IPS-15b (cell line): Measurements from ENCODE around the gene GALNT10.

ENCODE experiments used
- H3K27me3 ChIP-seq: one replicate; pipeline ENCODE4 v1.6.1; 2013; ENCODE audit warnings: low read length; ENCODE audit not compliant: control insufficient read depth, insufficient read depth
- H3K36me3 ChIP-seq: one replicate; pipeline ENCODE4 v1.6.1; 2013; ENCODE audit warnings: low read length; ENCODE audit not compliant: control insufficient read depth, insufficient read depth
- H3K4me1 ChIP-seq: one replicate; pipeline ENCODE4 v1.6.1; 2013; ENCODE audit warnings: mild to moderate bottlenecking, low read length; ENCODE audit not compliant: control insufficient read depth, insufficient read depth
- H3K4me3 ChIP-seq: one replicate; pipeline ENCODE4 v1.5.1; 2013; ENCODE audit warnings: low read depth, low read length
- H3K9ac ChIP-seq: one replicate; pipeline ENCODE4 v1.6.1; 2013; ENCODE audit warnings: low read depth, mild to moderate bottlenecking, low read length
- H3K9me3 ChIP-seq: one replicate; pipeline ENCODE4 v1.6.1; 2013; ENCODE audit warnings: mild to moderate bottlenecking, low read length; ENCODE audit not compliant: control insufficient read depth, insufficient read depth

Gene GALNT10

GRCh38 chr5:154342963-154343362, 152.4 kb downstream of the GALNT10 start:
- Histone ChIP-seq H3K4me3 (no peak overlapping the region), H3K27me3 (no peaks in the 10 kb centered on the region), H3K9ac (no peak overlapping the region), H3K36me3 (no peaks in the 10 kb centered on the region), H3K4me1 (no peaks in the 10 kb centered on the region), H3K9me3 (no peaks in the 10 kb centered on the region)

- Histone ChIP-seq H3K9me3 (no peaks in the 10 kb centered on the region), H3K4me1 (no peaks in the 10 kb centered on the region), H3K9ac (no peak overlapping the region), H3K4me3 (no peak overlapping the region), H3K27me3 (no peaks in the 10 kb centered on the region), H3K36me3 (no peaks in the 10 kb centered on the region)
Measured at GRCh38 chr5:154344461-154344860, 153.9 kb downstream of the GALNT10 start.

GRCh38 chr5:154345255-154345952, 154.9 kb downstream of the GALNT10 start:
- no peaks in the 10 kb centered on the region for H3K36me3 ChIP-seq

GRCh38 chr5:154346427-154346826, 155.9 kb downstream of the GALNT10 start:
- H3K36me3 ChIP-seq, result no peaks in the 10 kb centered on the region
- H3K9me3 ChIP-seq, result no peaks in the 10 kb centered on the region
- no peaks in the 10 kb centered on the region for H3K27me3 ChIP-seq
- no peak overlapping the region for H3K9ac ChIP-seq
- no peak overlapping the region for H3K4me3 ChIP-seq
- no peaks in the 10 kb centered on the region for H3K4me1 ChIP-seq

More at GRCh38 chr5:154345255-154345952, 154.9 kb downstream of the GALNT10 start:
- Histone ChIP-seq H3K27me3 (no peaks in the 10 kb centered on the region), H3K9me3 (no peaks in the 10 kb centered on the region), H3K4me3 (no peak overlapping the region), H3K4me1 (no peaks in the 10 kb centered on the region), H3K9ac (no peak overlapping the region)

- Histone ChIP-seq H3K9ac (no peak overlapping the region), H3K4me1 (no peaks in the 10 kb centered on the region), H3K27me3 (no peaks in the 10 kb centered on the region), H3K9me3 (no peaks in the 10 kb centered on the region), H3K36me3 (no peaks in the 10 kb centered on the region), H3K4me3 (no peak overlapping the region)
Measured at GRCh38 chr5:154349626-154350264, 159.2 kb downstream of the GALNT10 start.

GRCh38 chr5:154351141-154351540, 160.6 kb downstream of the GALNT10 start:
- Histone ChIP-seq H3K9me3 (no peaks in the 10 kb centered on the region), H3K4me3 (no peak overlapping the region), H3K9ac (no peak overlapping the region), H3K27me3 (no peaks in the 10 kb centered on the region), H3K4me1 (peaks cover 7% of the 10 kb centered on the region), H3K36me3 (no peaks in the 10 kb centered on the region)

GRCh38 chr5:154351566-154351965, 161.0 kb downstream of the GALNT10 start:
- Histone ChIP-seq H3K36me3 (no peaks in the 10 kb centered on the region), H3K9me3 (no peaks in the 10 kb centered on the region), H3K4me1 (peaks cover 7% of the 10 kb centered on the region), H3K27me3 (no peaks in the 10 kb centered on the region), H3K9ac (no peak overlapping the region), H3K4me3 (no peak overlapping the region)

- no peak overlapping the region for H3K4me3 ChIP-seq
- no peaks in the 10 kb centered on the region for H3K36me3 ChIP-seq
- no peak overlapping the region for H3K9ac ChIP-seq
- no peaks in the 10 kb centered on the region for H3K27me3 ChIP-seq
- peaks cover 7% of the 10 kb centered on the region for H3K4me1 ChIP-seq
- no peaks in the 10 kb centered on the region for H3K9me3 ChIP-seq
Measured at GRCh38 chr5:154352960-154353548, 162.5 kb downstream of the GALNT10 start.

GRCh38 chr5:154355129-154355611, 164.6 kb downstream of the GALNT10 start:
- no peak overlapping the region for H3K4me3 ChIP-seq
- no peaks in the 10 kb centered on the region for H3K9me3 ChIP-seq
- H3K9ac ChIP-seq, result no peak overlapping the region
- H3K36me3 ChIP-seq, result no peaks in the 10 kb centered on the region
- no peaks in the 10 kb centered on the region for H3K27me3 ChIP-seq
- H3K4me1 ChIP-seq, result peaks cover 7% of the 10 kb centered on the region

- no peaks in the 10 kb centered on the region for H3K9me3 ChIP-seq
- H3K4me1 ChIP-seq, result peaks cover 7% of the 10 kb centered on the region
- no peak overlapping the region for H3K9ac ChIP-seq
Measured at GRCh38 chr5:154356020-154356655, 165.6 kb downstream of the GALNT10 start.

GRCh38 chr5:154356958-154357357, 166.4 kb downstream of the GALNT10 start:
- Histone ChIP-seq H3K9me3 (no peaks in the 10 kb centered on the region), H3K4me1 (peaks cover 7% of the 10 kb centered on the region), H3K9ac (no peak overlapping the region)

More at GRCh38 chr5:154356020-154356655, 165.6 kb downstream of the GALNT10 start:
- Histone ChIP-seq H3K27me3 (no peaks in the 10 kb centered on the region), H3K36me3 (no peaks in the 10 kb centered on the region), H3K4me3 (no peak overlapping the region)

More at GRCh38 chr5:154356958-154357357, 166.4 kb downstream of the GALNT10 start:
- Histone ChIP-seq H3K27me3 (no peaks in the 10 kb centered on the region), H3K4me3 (no peak overlapping the region), H3K36me3 (no peaks in the 10 kb centered on the region)
